ENCODE measurements around the gene ZNF611. TPM values are rescaled to one million over a fixed set of nuclear protein-coding genes. Genes with fewer than 3 reads are reported as not detected.
A peak's percentile ranks its signal among the peaks of the same experiment; 100 is the strongest.
"Not testable (repeated sequence)": the region's sequence is repeated elsewhere in the genome, so short reads cannot be mapped to it uniquely, and the experiment has no call there.

Gene ZNF611
- total RNA-seq, 1 experiment from 2014 or later: 16.6 TPM

DNA sequence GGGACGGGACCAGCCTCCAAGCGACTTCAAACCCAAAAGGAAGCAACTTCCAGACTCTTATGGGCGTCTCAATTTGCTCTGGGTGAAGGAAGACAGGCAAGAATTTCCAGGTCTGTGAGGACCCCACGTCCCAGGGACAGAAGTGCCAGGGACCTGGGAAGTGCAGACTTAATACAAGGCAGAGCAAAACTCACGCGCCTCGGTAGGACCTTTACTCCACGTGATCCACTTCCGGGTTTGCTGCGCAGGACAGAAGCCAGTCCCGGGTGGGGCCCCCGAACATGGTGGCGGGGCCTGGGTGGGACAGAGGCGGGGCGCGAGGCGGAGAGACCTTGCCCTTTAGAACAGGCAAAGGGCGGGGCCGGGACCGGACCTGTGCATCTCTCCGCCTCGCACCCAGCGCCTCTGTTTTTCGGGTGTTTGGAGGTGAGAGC is 9.3 kb downstream of the ZNF611 start:
- DNase-seq (ENCODE audit: low read depth, low spot score) (no peak), ATAC-seq (no peak)
- Histone ChIP-seq H3K27ac (ENCODE audit: low read length) (no peak overlapping the region), H3K4me1 (ENCODE audit: control insufficient read depth, insufficient read depth, low read length) (0 out of 2 replicates have a peak, but pooled peaks cover 3% of the 10 kb centered on the region), H3K36me3 (ENCODE audit: control insufficient read depth, insufficient read depth, low read length) (no peaks in the 10 kb centered on the region; the same call in 1 of the 2 replicates), H3K27me3 (ENCODE audit: control insufficient read depth, insufficient read depth, low read length) (no peaks in the 10 kb centered on the region), H3K4me3 (ENCODE audit: low read depth in 2 of 2, low read length in 2 of 2) (no peak overlapping the region), H3K9me3 (ENCODE audit: control insufficient read depth, insufficient read depth, low read depth, low read length) (no peaks in the 10 kb centered on the region)
- ChIA-PET CTCF (no interaction called here), POLR2A (no interaction called here)
- TF ChIP-seq SIN3A (IDR thresholded peaks at IDR 0.05; ENCODE audit: borderline replicate concordance, insufficient read depth, low read depth, low read length) (no peak), POLR2AphosphoS5 (IDR thresholded peaks at IDR 0.05; ENCODE audit: low read depth, low read length) (no peak), TCF7L2 (IDR thresholded peaks at IDR 0.05; ENCODE audit: low read depth, low read length) (no peak)
- TF ChIP-seq, protein P1, sequence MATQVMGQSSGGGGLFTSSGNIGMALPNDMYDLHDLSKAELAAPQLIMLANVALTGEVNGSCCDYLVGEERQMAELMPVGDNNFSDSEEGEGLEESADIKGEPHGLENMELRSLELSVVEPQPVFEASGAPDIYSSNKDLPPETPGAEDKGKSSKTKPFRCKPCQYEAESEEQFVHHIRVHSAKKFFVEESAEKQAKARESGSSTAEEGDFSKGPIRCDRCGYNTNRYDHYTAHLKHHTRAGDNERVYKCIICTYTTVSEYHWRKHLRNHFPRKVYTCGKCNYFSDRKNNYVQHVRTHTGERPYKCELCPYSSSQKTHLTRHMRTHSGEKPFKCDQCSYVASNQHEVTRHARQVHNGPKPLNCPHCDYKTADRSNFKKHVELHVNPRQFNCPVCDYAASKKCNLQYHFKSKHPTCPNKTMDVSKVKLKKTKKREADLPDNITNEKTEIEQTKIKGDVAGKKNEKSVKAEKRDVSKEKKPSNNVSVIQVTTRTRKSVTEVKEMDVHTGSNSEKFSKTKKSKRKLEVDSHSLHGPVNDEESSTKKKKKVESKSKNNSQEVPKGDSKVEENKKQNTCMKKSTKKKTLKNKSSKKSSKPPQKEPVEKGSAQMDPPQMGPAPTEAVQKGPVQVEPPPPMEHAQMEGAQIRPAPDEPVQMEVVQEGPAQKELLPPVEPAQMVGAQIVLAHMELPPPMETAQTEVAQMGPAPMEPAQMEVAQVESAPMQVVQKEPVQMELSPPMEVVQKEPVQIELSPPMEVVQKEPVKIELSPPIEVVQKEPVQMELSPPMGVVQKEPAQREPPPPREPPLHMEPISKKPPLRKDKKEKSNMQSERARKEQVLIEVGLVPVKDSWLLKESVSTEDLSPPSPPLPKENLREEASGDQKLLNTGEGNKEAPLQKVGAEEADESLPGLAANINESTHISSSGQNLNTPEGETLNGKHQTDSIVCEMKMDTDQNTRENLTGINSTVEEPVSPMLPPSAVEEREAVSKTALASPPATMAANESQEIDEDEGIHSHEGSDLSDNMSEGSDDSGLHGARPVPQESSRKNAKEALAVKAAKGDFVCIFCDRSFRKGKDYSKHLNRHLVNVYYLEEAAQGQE (IDR thresholded peaks at IDR 0.05; ENCODE audit: insufficient read depth in 1 of 2, low read depth in 2 of 2, low read length in 1 of 2): no peak
- TF ChIP-seq, protein P2, sequence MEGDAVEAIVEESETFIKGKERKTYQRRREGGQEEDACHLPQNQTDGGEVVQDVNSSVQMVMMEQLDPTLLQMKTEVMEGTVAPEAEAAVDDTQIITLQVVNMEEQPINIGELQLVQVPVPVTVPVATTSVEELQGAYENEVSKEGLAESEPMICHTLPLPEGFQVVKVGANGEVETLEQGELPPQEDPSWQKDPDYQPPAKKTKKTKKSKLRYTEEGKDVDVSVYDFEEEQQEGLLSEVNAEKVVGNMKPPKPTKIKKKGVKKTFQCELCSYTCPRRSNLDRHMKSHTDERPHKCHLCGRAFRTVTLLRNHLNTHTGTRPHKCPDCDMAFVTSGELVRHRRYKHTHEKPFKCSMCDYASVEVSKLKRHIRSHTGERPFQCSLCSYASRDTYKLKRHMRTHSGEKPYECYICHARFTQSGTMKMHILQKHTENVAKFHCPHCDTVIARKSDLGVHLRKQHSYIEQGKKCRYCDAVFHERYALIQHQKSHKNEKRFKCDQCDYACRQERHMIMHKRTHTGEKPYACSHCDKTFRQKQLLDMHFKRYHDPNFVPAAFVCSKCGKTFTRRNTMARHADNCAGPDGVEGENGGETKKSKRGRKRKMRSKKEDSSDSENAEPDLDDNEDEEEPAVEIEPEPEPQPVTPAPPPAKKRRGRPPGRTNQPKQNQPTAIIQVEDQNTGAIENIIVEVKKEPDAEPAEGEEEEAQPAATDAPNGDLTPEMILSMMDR (IDR thresholded peaks at IDR 0.05): no peak
- in situ Hi-C loops (cut with HindIII; ENCODE audit: low pct_unique_long_range_greater_than_20kb, low sequenced_read_pairs): no loop called here
- intact Hi-C loops (cut with micrococcal nuclease; ENCODE audit: unreplicated experiment): no loop called here
- BruUV-seq (replicated peaks): no TSS peak

DNA sequence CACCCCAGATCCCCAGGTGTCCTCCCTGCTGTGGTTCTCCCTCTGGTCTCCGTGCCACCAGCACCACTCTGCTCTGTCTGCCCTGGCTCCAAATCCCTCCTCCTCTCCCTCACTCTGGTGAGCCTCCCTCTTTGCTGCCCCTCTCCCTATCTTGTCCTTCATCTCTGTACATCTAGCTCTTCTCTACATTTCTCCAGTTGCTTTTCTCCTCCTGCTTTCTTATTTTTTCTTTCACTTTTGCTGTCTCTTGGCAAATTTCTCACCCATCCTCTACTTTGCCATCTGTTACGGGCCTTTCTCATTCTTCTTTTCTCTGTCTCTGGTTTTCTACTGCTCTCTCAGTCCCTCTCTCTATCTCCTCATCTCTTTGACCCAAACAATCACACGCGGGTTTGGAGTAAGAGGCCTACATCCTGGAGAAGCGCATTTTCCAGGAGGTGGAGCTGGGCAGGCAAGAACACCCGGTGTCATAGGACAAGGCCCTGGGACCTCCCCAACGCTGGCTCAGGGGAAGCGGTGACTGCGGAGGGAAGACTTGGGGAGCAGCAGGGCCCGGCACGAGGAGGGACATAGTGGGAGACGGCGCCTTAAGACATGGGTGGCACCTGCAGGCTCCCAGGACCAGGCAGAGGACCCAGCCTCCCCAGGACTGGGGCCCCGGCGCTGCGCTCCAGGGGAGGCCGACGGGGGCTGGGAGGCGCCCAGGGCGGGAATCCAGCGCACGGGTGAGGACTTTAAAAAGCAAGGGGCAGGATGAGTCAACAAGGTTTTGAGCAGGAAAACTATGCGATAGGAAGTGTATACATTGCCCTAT is 9.9 kb downstream of the ZNF611 start:
- ChIA-PET CTCF (no interaction called here), POLR2A (no interaction called here)
- DNase-seq (ENCODE audit: low read depth, low spot score) (no peak), ATAC-seq (no peak)
- Histone ChIP-seq H3K27ac (ENCODE audit: low read length) (no peak overlapping the region), H3K36me3 (ENCODE audit: control insufficient read depth, insufficient read depth, low read length) (no peaks in the 10 kb centered on the region; the same call in 1 of the 2 replicates), H3K9me3 (ENCODE audit: control insufficient read depth, insufficient read depth, low read depth, low read length) (no peaks in the 10 kb centered on the region), H3K4me1 (ENCODE audit: control insufficient read depth, insufficient read depth, low read length) (0 out of 2 replicates have a peak, but pooled peaks cover 3% of the 10 kb centered on the region), H3K27me3 (ENCODE audit: control insufficient read depth, insufficient read depth, low read length) (no peaks in the 10 kb centered on the region), H3K4me3 (ENCODE audit: low read depth in 2 of 2, low read length in 2 of 2) (no peak overlapping the region)
- TF ChIP-seq, protein P1 (IDR thresholded peaks at IDR 0.05; ENCODE audit: insufficient read depth in 1 of 2, low read depth in 2 of 2, low read length in 1 of 2): no peak
- TF ChIP-seq TCF7L2 (IDR thresholded peaks at IDR 0.05; ENCODE audit: low read depth, low read length): no peak
- TF ChIP-seq SIN3A (IDR thresholded peaks at IDR 0.05; ENCODE audit: borderline replicate concordance, insufficient read depth, low read depth, low read length): no peak
- TF ChIP-seq, protein P2 (IDR thresholded peaks at IDR 0.05): no peak
- TF ChIP-seq POLR2AphosphoS5 (IDR thresholded peaks at IDR 0.05; ENCODE audit: low read depth, low read length): no peak
- in situ Hi-C loops (cut with HindIII; ENCODE audit: low pct_unique_long_range_greater_than_20kb, low sequenced_read_pairs): no loop called here
- intact Hi-C loops (cut with micrococcal nuclease; ENCODE audit: unreplicated experiment): no loop called here
- BruUV-seq (replicated peaks): no TSS peak

DNA sequence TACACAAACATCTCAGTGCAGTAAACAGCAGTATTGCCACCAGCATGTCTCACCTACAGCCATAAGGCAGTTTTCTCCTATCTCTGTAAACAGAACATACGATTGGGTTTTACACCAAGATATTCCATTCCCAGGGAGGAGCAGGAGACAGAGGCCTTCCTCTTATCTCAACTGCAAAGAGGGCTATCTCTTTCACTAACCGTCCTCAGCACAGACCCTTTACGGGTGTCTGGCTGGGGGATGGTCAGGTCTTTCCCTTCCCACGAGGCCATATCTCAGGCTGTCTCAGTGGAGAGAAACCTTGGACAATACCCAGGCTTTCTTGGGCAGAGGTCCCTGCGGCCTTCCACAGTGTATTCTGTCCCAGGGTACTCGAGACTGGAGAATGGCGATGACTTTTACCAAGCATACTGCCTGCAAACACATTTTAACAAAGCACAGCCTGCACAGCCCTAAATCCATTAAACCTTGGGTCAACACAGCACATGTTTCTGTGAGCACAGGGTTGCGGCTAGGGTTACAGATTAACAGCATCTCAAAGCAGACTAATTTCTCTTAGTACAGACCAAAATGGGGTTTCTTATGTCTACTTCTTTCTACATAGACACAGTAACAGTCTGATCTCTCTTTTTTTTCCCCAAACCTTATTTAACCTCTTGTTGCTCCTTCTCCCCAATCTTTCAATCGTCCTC is 10.8 kb downstream of the ZNF611 start:
- CTCF ChIA-PET; H3K27me3 ChIP-seq (ENCODE audit: control insufficient read depth, insufficient read depth, low read length); H3K36me3 ChIP-seq (ENCODE audit: control insufficient read depth, insufficient read depth, low read length); ATAC-seq; H3K9me3 ChIP-seq (ENCODE audit: control insufficient read depth, insufficient read depth, low read depth, low read length); in situ Hi-C loops (cut with HindIII; ENCODE audit: low pct_unique_long_range_greater_than_20kb, low sequenced_read_pairs); intact Hi-C loops (cut with micrococcal nuclease; ENCODE audit: unreplicated experiment); H3K27ac ChIP-seq (ENCODE audit: low read length); DNase-seq (ENCODE audit: low read depth, low spot score); H3K4me3 ChIP-seq (ENCODE audit: low read depth in 2 of 2, low read length in 2 of 2); POLR2A ChIA-PET; H3K4me1 ChIP-seq (ENCODE audit: control insufficient read depth, insufficient read depth, low read length): not testable (repeated sequence)
- TSS peak; percentile 25 for BruUV-seq (replicated peaks)
